Mesothelial cell of epicardium (in vitro differentiated cells): ENCODE measurements around the gene HLA-DRA. TPM values are rescaled to one million over a fixed set of nuclear protein-coding genes. Genes with fewer than 3 reads are reported as not detected.

Experiments used
- DNase-seq, 2 experiments: peaks; one replicate each; pipeline ENCODE4 v3.0.0; 2021; ENCODE audit warnings: low spot score in 2 of 2; ENCODE audit not compliant: unreplicated experiment in 2 of 2
- H3K27ac Mint-ChIP-seq: 2 replicates; pipeline ENCODE4 v1.8.0; 2021; ENCODE audit warnings: mixed read lengths
- H3K27me3 Mint-ChIP-seq: 2 replicates; pipeline ENCODE4 v1.8.0; 2021; ENCODE audit warnings: low read depth, mixed read lengths
- H3K36me3 Mint-ChIP-seq: 2 replicates; pipeline ENCODE4 v1.8.0; 2021; ENCODE audit warnings: mixed read lengths
- H3K4me1 Mint-ChIP-seq: 2 replicates; pipeline ENCODE4 v1.8.0; 2021; ENCODE audit warnings: mixed read lengths
- H3K4me3 Mint-ChIP-seq: 2 replicates; pipeline ENCODE4 v1.8.0; 2021; ENCODE audit warnings: mild to moderate bottlenecking, moderate library complexity, mixed read lengths
- H3K9me3 Mint-ChIP-seq: 2 replicates; pipeline ENCODE4 v1.8.0; 2021; ENCODE audit warnings: mixed read lengths
- total RNA-seq: library from RNA; stranded (reverse); gene quantifications from 3 replicates; pipeline ENCODE4 v1.2.1, GENCODE V29; 2021
- TF ChIP-seq, protein P1 (sequence below): fragments of 200-600 bp; sonication (generic); IDR thresholded peaks from one replicate; pipeline ENCODE4 v1.5.0; 2021; ENCODE audit warnings: antibody characterized with exemption; ENCODE audit not compliant: unreplicated experiment

HLA-DRA gene
- total RNA-seq, 1 donor from 2014 or later = not detected

DNA sequence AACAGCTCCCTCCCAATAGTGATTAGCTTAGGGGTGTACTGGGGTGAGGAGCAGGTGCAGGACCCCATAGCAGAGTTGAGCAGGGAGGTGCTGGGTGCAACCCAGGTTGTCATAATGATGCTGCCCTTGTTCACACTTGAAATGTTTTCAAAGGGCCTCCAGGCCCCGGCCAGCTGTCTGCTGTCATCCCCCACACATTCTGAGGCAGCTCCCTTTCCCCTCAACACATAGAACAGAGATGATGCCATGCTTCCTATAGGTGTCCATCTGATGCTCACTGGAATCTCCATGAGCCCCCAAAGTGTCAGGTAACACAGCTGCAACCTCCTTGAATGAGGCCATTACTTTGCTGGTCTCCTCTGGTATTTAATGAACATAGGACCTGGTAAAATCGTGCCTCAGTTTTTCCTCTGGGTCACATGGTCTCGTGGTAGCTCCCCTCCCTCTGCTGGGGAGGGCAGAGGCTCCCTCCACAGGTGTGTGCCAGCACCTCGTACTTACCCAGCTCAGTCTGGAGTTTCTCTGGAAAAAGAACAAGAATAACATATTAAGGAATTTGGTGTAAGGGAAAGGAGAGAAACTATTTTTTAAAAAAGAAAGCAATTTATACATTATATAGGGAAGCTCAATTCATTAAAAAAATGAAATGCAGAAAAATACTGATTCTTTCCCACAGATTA is 38.3 kb upstream of the HLA-DRA start:
- DNase-seq = no peak
- H3K4me3 Mint-ChIP-seq = no peak overlapping the region
- H3K36me3 Mint-ChIP-seq = no peaks in the 10 kb centered on the region
- H3K27ac Mint-ChIP-seq = no peak overlapping the region
- H3K27me3 Mint-ChIP-seq = peaks cover 40% of the 10 kb centered on the region
- no peaks in the 10 kb centered on the region for H3K4me1 Mint-ChIP-seq
- no peaks in the 10 kb centered on the region for H3K9me3 Mint-ChIP-seq
- TF ChIP-seq, protein P1, sequence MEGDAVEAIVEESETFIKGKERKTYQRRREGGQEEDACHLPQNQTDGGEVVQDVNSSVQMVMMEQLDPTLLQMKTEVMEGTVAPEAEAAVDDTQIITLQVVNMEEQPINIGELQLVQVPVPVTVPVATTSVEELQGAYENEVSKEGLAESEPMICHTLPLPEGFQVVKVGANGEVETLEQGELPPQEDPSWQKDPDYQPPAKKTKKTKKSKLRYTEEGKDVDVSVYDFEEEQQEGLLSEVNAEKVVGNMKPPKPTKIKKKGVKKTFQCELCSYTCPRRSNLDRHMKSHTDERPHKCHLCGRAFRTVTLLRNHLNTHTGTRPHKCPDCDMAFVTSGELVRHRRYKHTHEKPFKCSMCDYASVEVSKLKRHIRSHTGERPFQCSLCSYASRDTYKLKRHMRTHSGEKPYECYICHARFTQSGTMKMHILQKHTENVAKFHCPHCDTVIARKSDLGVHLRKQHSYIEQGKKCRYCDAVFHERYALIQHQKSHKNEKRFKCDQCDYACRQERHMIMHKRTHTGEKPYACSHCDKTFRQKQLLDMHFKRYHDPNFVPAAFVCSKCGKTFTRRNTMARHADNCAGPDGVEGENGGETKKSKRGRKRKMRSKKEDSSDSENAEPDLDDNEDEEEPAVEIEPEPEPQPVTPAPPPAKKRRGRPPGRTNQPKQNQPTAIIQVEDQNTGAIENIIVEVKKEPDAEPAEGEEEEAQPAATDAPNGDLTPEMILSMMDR = no peak

DNA sequence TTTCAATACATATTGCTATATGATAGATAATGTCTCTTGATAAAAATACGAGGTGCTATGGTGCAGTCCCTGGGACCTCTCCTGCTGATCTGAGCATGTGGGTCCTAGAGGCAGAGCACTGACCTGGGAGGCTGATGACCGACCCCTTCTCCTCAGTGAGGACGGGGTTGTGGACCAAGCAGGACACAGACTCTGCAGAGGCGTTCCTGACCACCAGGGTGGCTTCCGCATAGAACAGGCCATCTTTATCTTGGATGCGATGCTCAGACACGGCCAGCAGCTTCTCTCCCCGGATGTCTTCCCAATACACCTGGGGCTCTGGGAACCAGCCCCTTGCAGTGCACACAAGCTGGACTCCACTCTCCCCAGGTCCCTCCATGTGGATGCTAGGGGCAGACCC is 36.9 kb upstream of the HLA-DRA start:
- Mint-ChIP-seq H3K4me3 (no peak overlapping the region), H3K9me3 (no peaks in the 10 kb centered on the region), H3K4me1 (no peaks in the 10 kb centered on the region), H3K27me3 (peaks cover 54% of the 10 kb centered on the region), H3K36me3 (no peaks in the 10 kb centered on the region), H3K27ac (no peak overlapping the region)
- TF ChIP-seq, protein P1 = no peak
- no peak for DNase-seq

DNA sequence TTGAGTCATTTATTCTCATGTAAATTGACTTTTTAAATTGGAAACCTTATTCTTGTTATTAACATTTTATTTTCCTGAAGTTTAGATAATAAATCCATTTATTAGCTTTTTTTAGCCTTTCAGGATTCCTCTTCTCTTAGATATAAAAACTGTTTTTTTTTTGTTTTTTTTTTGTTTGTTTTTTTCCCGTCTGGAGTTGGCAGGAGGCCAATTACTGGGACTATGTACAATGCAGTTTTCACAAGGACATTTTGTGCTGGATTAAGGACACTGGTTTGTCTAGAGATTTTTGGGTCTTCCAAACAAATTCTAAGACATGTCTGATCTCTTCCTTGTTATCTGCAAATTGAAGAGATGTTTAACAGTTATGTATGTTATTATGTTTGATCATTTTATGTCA is 34.0 kb upstream of the HLA-DRA start:
- no peak overlapping the region for H3K4me3 Mint-ChIP-seq
- DNase-seq = no peak
- peaks cover 63% of the 10 kb centered on the region for H3K27me3 Mint-ChIP-seq
- no peaks in the 10 kb centered on the region for H3K4me1 Mint-ChIP-seq
- H3K36me3 Mint-ChIP-seq = no peaks in the 10 kb centered on the region
- no peak overlapping the region for H3K27ac Mint-ChIP-seq
- no peaks in the 10 kb centered on the region for H3K9me3 Mint-ChIP-seq
- TF ChIP-seq, protein P1 = no peak

DNA sequence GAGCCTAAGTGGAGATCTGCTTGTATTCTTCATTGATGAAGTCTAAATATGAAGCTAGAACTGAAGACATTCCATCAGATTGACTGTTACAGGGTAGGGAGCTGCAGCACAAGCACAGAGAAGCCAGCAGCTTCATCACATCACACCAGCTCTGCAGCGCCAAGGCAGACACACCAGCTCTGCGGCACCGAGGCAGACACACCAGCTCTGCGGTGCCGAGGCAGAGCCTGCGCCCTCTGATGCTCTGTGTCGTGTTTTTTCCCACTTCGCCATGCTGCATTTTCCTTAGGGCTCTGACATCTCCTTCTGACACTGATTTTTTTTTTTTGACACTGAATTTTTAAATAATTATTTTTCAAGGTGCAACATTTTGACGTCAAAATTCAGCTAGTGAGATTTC is 33.5 kb upstream of the HLA-DRA start:
- Mint-ChIP-seq H3K36me3 (no peaks in the 10 kb centered on the region), H3K27ac (no peak overlapping the region), H3K4me3 (no peak overlapping the region), H3K9me3 (no peaks in the 10 kb centered on the region), H3K4me1 (no peaks in the 10 kb centered on the region), H3K27me3 (peaks cover 66% of the 10 kb centered on the region)
- no peak for DNase-seq
- TF ChIP-seq, protein P1 = no peak

DNA sequence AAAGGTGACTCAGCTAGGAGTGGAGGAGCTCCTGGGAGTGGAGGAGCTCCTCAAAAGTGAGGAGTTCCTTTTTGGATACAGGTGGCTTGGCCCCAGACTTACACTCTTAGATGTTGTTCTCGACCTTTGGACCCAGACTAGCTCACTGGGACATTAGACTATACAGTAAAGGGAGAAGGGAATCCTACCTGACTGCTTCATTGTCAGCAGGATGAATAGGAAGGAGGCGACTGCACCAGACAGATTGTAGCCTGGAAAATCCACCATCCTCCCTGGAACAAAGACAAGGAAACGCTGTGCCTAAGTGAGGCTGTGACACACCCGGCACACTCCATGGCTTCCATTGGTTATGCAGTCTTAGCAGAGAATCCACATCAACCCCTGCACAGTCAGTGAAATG is 32.8 kb upstream of the HLA-DRA start, which contains the start of gene BTNL2:
Gene BTNL2 (minus strand): TSS at position 325 of the 400 bp plus-strand sequence. CDS start 58 bp downstream, at position 267.
- H3K9me3 Mint-ChIP-seq = no peaks in the 10 kb centered on the region
- H3K4me3 Mint-ChIP-seq = no peak within 1 kb of the TSS
- no peak for DNase-seq
- H3K27me3 Mint-ChIP-seq = peaks cover 70% of the 10 kb centered on the region
- no peaks in the 10 kb centered on the region for H3K36me3 Mint-ChIP-seq
- H3K27ac Mint-ChIP-seq = no peak within 1 kb of the TSS
- TF ChIP-seq, protein P1 = no peak
- H3K4me1 Mint-ChIP-seq = no peaks in the 10 kb centered on the region
